Measurements from ENCODE around the gene COG5.

COG5 gene

GRCh38 chr7:107505362-107505761 lies 58.4 kb downstream of the COG5 start:
- no peak for DNase-seq

DNA sequence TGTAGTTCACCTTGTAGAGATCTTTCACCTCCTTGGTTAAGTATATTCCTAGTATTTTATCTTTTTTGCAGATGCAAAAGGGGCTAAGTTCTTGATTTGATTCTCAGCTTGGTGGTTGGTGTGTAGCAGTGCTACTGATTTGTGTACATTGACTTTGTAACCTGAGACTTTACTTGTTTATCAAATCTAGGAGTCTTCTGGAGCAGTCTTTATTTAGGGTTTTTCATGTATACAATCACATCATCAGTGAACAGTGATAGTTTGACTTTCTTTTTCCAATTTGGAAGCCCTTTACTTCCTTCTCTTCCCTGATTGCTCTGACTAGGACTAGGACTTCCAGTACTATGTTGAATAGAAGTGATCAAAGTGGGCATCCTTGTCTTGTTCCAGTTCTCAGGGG lies 60.0 kb downstream of the COG5 start:
- DNase-seq = no peak

GRCh38 chr7:107502797-107503196 lies 60.9 kb downstream of the COG5 start:
- DNase-seq = no peak

- no peak for DNase-seq
These were observed 61.6 kb downstream of the COG5 start for GRCh38 chr7:107502154-107502553.

- DNase-seq = no peak
These were observed 62.1 kb downstream of the COG5 start for GRCh38 chr7:107501593-107501992.

- DNase-seq = no peak
These were observed 64.0 kb downstream of the COG5 start for GRCh38 chr7:107499731-107500130.

- DNase-seq = no peak
These were observed 68.2 kb downstream of the COG5 start for GRCh38 chr7:107495516-107495915.

- no peak for DNase-seq
These were observed 68.8 kb downstream of the COG5 start for GRCh38 chr7:107494884-107495283.

- DNase-seq = no peak
These were observed 69.4 kb downstream of the COG5 start for GRCh38 chr7:107494315-107494751.

DNA sequence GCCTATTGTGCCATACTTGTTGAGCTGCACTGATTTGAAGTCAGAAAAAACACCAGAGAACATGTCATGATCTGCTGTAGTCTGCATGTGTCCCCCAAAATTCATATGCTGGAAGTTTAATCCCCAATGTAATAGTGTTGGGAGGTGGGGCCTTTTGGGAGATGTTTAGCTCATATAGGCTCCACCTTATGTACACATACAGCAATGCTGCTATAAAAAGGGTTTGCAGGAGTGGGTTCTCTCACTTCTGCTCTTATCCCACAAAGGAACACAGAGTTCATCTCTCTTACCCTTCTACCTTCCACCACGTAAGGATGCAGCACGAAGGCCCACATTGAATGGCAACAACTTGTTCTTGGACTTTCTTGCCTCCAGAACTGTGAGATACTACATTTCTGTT lies 70.8 kb downstream of the COG5 start:
- no peak for DNase-seq

DNA sequence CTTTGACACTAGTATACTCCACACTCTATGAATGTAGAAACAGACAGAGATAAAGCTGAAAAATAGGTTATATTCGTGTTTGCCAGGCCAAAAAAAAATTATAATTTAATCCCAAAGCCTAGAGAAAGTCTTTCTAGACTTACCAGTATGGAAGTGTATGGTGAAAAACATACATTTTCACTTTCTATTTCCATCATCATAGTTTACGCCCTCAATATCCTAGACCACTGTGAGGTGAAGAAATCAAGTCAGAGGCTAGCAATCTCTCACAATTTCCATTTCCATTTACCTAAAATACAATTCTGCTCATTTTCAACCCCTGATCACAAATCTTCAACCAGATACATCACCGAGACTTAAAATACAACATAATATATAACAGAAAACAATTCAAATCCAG lies 77.7 kb downstream of the COG5 start:
- DNase-seq = no peak

- DNase-seq = no peak
These were observed 81.1 kb downstream of the COG5 start for GRCh38 chr7:107482571-107482970.

DNA sequence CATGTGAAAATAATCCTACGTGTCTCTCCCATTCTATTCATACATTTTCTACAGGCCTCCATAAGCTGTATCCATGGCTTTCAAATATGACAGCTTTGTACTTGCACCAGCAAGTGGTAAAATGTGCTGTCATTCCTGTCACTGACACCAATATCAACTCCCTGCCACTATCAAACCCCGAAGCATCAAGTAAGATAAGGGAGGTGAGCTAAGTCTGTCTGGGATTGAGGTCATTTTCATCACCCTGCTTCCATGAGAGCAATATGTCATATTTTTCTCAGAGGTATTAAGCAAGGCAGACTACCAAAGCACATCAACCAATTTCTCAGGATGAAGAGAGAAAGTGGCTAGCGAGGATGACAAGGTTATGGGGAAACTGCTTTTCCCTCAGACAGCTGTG lies 82.8 kb downstream of the COG5 start:
- no peak for DNase-seq

- DNase-seq = no peak
These were observed 84.4 kb downstream of the COG5 start for GRCh38 chr7:107479303-107479702.

GRCh38 chr7:107474104-107474521 lies 89.6 kb downstream of the COG5 start:
- no peak for DNase-seq

- no peak for DNase-seq
These were observed 91.6 kb downstream of the COG5 start for GRCh38 chr7:107472116-107472515.

DNA sequence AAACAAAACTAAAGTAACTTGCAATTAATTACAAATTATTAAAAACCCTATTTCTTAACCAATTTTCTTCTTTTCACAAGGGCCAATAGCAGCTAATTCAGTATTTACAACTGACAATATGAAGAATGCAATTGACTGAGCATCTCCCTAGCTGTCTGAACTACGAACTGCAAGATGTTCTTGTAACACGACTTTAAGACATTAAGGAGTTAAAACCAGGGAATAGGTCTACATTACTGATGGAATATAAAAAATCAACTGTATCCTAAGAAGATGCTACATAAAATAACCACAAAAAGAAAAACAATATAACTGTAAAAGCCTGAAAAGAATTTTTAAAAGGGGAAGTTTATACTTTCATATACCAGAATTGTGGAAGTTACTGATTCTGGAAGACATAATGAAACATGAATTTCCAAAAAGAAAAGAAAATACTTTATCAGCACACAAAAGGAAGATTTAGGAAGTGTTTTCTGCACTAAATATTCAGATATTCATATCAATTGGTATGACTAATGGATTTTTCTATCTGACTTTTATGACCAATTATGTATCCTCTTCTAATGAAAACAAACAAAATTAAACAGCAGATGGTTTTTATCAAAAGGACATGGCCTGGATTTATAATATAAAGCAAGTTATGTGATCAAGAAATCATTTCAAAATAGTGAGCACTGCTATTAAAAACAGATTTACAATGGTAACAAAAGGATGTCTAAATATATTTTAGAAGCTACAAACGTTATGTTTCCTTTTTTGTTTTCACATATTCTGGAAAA lies 92.2 kb downstream of the COG5 start:
- DNase-seq = no peak

DNA sequence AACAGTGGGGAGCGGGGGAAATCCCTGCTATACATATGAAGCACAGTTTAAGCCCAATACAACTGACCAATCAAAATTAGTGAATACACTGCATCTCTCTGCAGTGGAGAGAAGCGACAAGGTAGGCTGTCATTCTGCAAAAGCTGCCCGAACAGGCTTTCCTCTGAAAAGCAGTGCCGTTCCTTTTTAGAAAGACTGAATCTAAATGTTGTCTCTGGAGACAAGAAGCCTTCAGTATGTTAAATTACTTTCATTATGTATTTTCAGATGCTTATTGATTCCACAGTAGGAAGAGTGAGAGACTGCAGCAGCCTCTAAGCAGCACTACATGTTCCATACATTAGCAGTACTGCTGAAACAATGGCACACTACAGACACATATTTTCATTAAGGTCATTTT lies 93.8 kb downstream of the COG5 start, which contains the start of gene GPR22:
GPR22 (plus strand) TSS at position 129 of the 400 bp plus-strand sequence. CDS start 4,004 bp downstream, outside the sequence.
- no peak for DNase-seq

GRCh38 chr7:107468824-107469223 lies 94.9 kb downstream of the COG5 start:
- no peak for DNase-seq

- DNase-seq = no peak
These were observed 95.7 kb downstream of the COG5 start for GRCh38 chr7:107467972-107468371.

DNA sequence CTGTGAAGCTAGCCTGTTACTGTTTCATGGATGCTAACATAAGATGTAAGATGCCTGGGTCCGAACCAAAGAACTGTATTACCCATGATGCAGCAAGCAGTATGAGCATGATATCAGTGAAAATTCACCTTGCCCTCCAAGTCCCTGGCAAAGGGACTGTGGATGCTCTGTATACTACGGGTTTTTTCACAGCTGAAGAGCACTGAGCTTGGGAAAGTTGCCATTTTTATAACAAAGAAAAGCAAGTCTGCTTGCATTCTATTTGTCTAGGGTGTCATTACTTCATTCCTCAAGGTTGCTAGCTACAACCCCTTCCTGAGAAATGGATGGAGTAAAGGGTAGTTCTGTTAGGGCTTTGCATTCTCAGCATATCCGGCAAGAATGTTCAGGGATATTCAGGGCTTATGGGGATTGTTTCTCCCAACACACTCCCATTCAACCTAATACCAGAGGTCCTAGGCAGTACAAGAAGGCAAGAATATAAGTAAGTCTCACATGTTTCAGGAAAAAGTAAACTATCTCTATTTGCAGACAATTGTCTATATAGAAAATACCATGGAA lies 99.0 kb downstream of the COG5 start:
- no peak for DNase-seq

- DNase-seq = peak; percentile 3
These were observed 100.3 kb downstream of the COG5 start for GRCh38 chr7:107463139-107464078.

GRCh38 chr7:107461938-107462533 lies 101.7 kb downstream of the COG5 start:
- DNase-seq = no peak

Data from NK-92 treated with Interleukin-12 subunit alpha and Interleukin-12 subunit beta, amount 100 ng/mL, for 24 hours (cell line).